ENCODE data around the gene TBC1D1.

The TBC1D1 gene

DNA sequence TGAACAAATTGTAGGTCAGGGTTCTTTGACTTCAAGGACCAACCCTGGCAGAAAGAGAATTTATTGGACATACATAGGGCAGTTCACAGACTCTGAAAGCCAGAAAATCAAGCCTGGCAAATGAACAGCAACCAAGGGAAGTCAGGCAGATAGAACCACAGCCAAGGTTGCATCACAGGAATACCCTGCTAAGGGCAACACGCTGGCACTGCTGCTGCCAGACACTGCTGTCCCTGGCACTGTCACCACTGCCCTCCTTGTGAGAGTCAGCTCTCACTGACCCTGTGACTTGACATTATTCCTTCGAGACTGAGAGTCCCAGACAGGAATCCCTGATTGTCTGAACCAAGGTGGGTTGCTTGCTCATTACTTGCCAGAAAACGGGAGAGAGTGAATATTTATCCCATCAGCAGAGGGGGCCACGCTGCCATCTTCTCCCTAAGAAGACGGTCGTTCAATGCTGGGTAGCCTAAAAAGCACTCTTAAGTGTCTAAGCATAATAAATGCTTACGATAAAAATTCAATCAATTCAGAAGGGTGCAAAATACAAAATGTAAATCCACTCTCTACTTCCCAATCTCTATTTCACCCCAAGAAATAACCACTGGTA lies 46.1 kb downstream of the TBC1D1 start:
- H3K36me3 ChIP-seq (ENCODE audit: control insufficient read depth in 2 of 2, insufficient read depth in 1 of 2, low read length in 2 of 2): no peaks in the 10 kb centered on the region
- H3K27ac ChIP-seq (ENCODE audit: extremely low read depth, low read depth, low read length): no peak overlapping the region
- no peak overlapping the region for H3K4me3 ChIP-seq (ENCODE audit: low read depth, low read length)
- ChIA-PET CTCF (no interaction called here), POLR2A (no interaction called here)
- H3K9me3 ChIP-seq (ENCODE audit: control insufficient read depth, insufficient read depth, low read depth, low read length): no peaks in the 10 kb centered on the region
- TF ChIP-seq ZNF169 (tag by site-specific recombination; IDR thresholded peaks at IDR 0.05) (no peak), ZNF776 (tag by site-specific recombination; IDR thresholded peaks at IDR 0.05; ENCODE audit: borderline replicate concordance) (no peak), ZNF394 (tag by site-specific recombination; IDR thresholded peaks at IDR 0.05; ENCODE audit: borderline replicate concordance) (no peak), GLI4 (tag by site-specific recombination; IDR thresholded peaks at IDR 0.05) (no peak), ZNF473 (tag by site-specific recombination; IDR thresholded peaks at IDR 0.05) (no peak), ZNF311 (tag by site-specific recombination; IDR thresholded peaks at IDR 0.05; ENCODE audit: borderline replicate concordance) (no peak), ZNF16 (tag by site-specific recombination; IDR thresholded peaks at IDR 0.05; ENCODE audit: low read depth) (no peak), ZNF37A (tag by site-specific recombination; IDR thresholded peaks at IDR 0.05) (no peak), ZNF670 (tag by site-specific recombination; IDR thresholded peaks at IDR 0.05; ENCODE audit: low read depth) (no peak), ZNF768 (tag by site-specific recombination; IDR thresholded peaks at IDR 0.05) (no peak), ZNF621 (tag by site-specific recombination; IDR thresholded peaks at IDR 0.05) (no peak), ZNF76 (tag by site-specific recombination; IDR thresholded peaks at IDR 0.05; ENCODE audit: borderline replicate concordance, low read depth) (no peak), ZNF416 (tag by site-specific recombination; IDR thresholded peaks at IDR 0.05) (no peak)
- TF ChIP-seq, protein P1, sequence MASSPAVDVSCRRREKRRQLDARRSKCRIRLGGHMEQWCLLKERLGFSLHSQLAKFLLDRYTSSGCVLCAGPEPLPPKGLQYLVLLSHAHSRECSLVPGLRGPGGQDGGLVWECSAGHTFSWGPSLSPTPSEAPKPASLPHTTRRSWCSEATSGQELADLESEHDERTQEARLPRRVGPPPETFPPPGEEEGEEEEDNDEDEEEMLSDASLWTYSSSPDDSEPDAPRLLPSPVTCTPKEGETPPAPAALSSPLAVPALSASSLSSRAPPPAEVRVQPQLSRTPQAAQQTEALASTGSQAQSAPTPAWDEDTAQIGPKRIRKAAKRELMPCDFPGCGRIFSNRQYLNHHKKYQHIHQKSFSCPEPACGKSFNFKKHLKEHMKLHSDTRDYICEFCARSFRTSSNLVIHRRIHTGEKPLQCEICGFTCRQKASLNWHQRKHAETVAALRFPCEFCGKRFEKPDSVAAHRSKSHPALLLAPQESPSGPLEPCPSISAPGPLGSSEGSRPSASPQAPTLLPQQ (tag by site-specific recombination; IDR thresholded peaks at IDR 0.05): no peak
- TF ChIP-seq, protein P2, sequence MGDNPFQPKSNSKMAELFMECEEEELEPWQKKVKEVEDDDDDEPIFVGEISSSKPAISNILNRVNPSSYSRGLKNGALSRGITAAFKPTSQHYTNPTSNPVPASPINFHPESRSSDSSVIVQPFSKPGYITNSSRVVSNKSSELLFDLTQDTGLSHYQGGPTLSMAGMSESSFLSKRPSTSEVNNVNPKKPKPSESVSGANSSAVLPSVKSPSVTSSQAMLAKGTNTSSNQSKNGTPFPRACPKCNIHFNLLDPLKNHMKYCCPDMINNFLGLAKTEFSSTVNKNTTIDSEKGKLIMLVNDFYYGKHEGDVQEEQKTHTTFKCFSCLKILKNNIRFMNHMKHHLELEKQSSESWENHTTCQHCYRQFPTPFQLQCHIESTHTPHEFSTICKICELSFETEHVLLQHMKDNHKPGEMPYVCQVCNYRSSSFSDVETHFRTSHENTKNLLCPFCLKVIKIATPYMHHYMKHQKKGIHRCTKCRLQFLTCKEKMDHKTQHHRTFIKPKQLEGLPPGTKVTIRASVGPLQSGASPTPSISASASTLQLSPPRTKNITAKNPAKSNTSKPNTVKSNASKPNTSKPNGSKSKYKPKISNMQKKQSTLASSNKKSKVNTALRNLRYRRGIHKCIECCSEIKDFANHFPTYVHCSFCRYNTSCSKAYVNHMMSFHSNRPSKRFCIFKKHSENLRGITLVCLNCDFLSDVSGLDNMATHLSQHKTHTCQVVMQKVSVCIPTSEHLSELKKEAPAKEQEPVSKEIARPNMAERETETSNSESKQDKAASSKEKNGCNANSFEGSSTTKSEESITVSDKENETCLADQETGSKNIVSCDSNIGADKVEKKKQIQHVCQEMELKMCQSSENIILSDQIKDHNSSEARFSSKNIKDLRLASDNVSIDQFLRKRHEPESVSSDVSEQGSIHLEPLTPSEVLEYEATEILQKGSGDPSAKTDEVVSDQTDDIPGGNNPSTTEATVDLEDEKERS (tag by site-specific recombination; IDR thresholded peaks at IDR 0.05): no peak
- TF ChIP-seq, protein P3, sequence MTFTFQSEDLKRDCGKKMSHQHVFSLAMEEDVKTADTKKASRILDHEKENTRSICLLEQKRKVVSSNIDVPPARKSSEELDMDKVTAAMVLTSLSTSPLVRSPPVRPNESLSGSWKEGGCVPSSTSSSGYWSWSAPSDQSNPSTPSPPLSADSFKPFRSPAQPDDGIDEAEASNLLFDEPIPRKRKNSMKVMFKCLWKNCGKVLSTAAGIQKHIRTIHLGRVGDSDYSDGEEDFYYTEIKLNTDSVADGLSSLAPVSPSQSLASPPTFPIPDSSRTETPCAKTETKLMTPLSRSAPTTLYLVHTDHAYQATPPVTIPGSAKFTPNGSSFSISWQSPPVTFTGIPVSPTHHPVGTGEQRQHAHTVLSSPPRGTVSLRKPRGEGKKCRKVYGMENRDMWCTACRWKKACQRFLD (tag by site-specific recombination; IDR thresholded peaks at IDR 0.05): no peak
- TF ChIP-seq, protein P4, sequence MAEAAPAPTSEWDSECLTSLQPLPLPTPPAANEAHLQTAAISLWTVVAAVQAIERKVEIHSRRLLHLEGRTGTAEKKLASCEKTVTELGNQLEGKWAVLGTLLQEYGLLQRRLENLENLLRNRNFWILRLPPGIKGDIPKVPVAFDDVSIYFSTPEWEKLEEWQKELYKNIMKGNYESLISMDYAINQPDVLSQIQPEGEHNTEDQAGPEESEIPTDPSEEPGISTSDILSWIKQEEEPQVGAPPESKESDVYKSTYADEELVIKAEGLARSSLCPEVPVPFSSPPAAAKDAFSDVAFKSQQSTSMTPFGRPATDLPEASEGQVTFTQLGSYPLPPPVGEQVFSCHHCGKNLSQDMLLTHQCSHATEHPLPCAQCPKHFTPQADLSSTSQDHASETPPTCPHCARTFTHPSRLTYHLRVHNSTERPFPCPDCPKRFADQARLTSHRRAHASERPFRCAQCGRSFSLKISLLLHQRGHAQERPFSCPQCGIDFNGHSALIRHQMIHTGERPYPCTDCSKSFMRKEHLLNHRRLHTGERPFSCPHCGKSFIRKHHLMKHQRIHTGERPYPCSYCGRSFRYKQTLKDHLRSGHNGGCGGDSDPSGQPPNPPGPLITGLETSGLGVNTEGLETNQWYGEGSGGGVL (tag by site-specific recombination; IDR thresholded peaks at IDR 0.05): no peak
- peaks cover 2% of the 10 kb centered on the region; the same call in 1 of the 2 replicates for H3K4me1 ChIP-seq (ENCODE audit: control insufficient read depth, insufficient read depth, low read length)

DNA sequence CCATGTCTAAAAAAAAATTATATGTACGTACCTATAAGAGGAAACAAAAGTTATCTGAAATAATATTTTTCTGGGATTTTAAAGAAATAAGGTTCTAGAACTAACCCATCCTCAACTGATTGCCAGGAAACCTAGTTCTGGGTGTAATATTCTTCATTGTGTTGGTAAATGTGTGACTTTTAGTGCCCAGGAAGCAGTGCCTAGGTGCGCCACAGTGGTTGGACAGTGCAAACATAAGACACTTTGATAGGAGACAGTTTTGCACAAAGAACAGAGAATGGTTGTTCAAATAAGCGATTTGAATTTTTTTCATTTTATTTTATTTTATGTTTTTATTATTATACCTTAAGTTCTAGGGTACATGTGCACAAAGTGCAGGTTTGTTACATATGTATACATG lies 47.3 kb downstream of the TBC1D1 start:
- Histone ChIP-seq H3K4me1 (ENCODE audit: control insufficient read depth, insufficient read depth, low read length) (no peaks in the 10 kb centered on the region), H3K36me3 (ENCODE audit: control insufficient read depth in 2 of 2, insufficient read depth in 1 of 2, low read length in 2 of 2) (no peaks in the 10 kb centered on the region), H3K27ac (ENCODE audit: extremely low read depth, low read depth, low read length) (no peak overlapping the region), H3K4me3 (ENCODE audit: low read depth, low read length) (no peak overlapping the region), H3K9me3 (ENCODE audit: control insufficient read depth, insufficient read depth, low read depth, low read length) (no peaks in the 10 kb centered on the region)
- POLR2A ChIA-PET: no interaction called here
- CTCF ChIA-PET: no interaction called here
- TF ChIP-seq ZNF792 (tag by site-specific recombination; IDR thresholded peaks at IDR 0.05): no peak
- TF ChIP-seq, protein P5, sequence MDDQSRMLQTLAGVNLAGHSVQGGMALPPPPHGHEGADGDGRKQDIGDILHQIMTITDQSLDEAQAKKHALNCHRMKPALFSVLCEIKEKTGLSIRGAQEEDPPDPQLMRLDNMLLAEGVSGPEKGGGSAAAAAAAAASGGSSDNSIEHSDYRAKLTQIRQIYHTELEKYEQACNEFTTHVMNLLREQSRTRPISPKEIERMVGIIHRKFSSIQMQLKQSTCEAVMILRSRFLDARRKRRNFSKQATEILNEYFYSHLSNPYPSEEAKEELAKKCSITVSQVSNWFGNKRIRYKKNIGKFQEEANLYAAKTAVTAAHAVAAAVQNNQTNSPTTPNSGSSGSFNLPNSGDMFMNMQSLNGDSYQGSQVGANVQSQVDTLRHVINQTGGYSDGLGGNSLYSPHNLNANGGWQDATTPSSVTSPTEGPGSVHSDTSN (CRISPR knock-in tag; IDR thresholded peaks at IDR 0.05): no peak
- TF ChIP-seq ZNF248 (tag by site-specific recombination; IDR thresholded peaks at IDR 0.05): no peak
- TF ChIP-seq ZNF19 (tag by site-specific recombination; IDR thresholded peaks at IDR 0.05; ENCODE audit: low read depth): no peak
- TF ChIP-seq ZNF560 (tag by site-specific recombination; IDR thresholded peaks at IDR 0.05; ENCODE audit: borderline replicate concordance): no peak
- TF ChIP-seq ZNF169 (tag by site-specific recombination; IDR thresholded peaks at IDR 0.05): no peak
- no peak for TF ChIP-seq ZNF768 (tag by site-specific recombination; IDR thresholded peaks at IDR 0.05)
- TF ChIP-seq, protein P6, sequence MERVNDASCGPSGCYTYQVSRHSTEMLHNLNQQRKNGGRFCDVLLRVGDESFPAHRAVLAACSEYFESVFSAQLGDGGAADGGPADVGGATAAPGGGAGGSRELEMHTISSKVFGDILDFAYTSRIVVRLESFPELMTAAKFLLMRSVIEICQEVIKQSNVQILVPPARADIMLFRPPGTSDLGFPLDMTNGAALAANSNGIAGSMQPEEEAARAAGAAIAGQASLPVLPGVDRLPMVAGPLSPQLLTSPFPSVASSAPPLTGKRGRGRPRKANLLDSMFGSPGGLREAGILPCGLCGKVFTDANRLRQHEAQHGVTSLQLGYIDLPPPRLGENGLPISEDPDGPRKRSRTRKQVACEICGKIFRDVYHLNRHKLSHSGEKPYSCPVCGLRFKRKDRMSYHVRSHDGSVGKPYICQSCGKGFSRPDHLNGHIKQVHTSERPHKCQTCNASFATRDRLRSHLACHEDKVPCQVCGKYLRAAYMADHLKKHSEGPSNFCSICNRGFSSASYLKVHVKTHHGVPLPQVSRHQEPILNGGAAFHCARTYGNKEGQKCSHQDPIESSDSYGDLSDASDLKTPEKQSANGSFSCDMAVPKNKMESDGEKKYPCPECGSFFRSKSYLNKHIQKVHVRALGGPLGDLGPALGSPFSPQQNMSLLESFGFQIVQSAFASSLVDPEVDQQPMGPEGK (tag by site-specific recombination; IDR thresholded peaks at IDR 0.05): no peak
- TF ChIP-seq ZNF701 (tag by site-specific recombination; IDR thresholded peaks at IDR 0.05): no peak
- no peak for TF ChIP-seq ZNF416 (tag by site-specific recombination; IDR thresholded peaks at IDR 0.05)
